HepG2 (cell line): ENCODE measurements around the gene THAP10. TPM values are rescaled to one million over a fixed set of nuclear protein-coding genes. Genes with fewer than 3 reads are reported as not detected.

ENCODE experiments used
- ATAC-seq: fragments of 200-7000 bp; cut with Tn5 transposase; 3 replicates; pipeline ENCODE4 v1.9.1; 2020; ENCODE audit warnings: mild to moderate bottlenecking, moderate library complexity
- BruUV-seq: library from RNA; stranded (reverse); fragments of 400-500 nt; replicated peaks from 2 replicates; lab custom pipeline; 2021; lab: Mats Ljungman, UMichigan
- CTCF ChIA-PET: fragments of 300-600 bp; formaldehyde crosslinking; extraction: SDS; loops from one replicate; lab custom pipeline; 2021; ENCODE audit warnings: low total read pairs, inconsistent platforms, low intra/inter-chr PET ratio; lab: Yijun Ruan, JAX
- POLR2A ChIA-PET: fragments of 350-600 bp; sonication (Branson Sonifier 250); formaldehyde crosslinking; loops from one replicate; lab custom pipeline; 2020; ENCODE audit warnings: antibody characterized with exemption, inconsistent platforms; lab: Yijun Ruan, JAX
- DNase-seq: peaks from one replicate; pipeline ENCODE4 v3.0.0-alpha.2; 2015; ENCODE audit warnings: low spot score
- FAIRE-seq: peaks from 3 replicates; lab custom pipeline; 2011; peaks lifted over from hg19 to GRCh38; lab: Jason Lieb, UNC
- H2AFZ ChIP-seq: one replicate; pipeline ENCODE4 v1.6.1; 2011; ENCODE audit warnings: low read length, inconsistent platforms
- H3K27ac ChIP-seq: fragments of 300-600 bp; 3 replicates; pipeline ENCODE4 v1.8.0; 2011; ENCODE audit warnings: mixed run types, mild to moderate bottlenecking, mixed read lengths, low read length, inconsistent platforms; ENCODE audit not compliant: insufficient read depth; ENCODE audit errors: extremely low read length
- H3K27me3 ChIP-seq, 2 experiments: fragments of 200-600 bp in 1 of 2; 2 replicates in 1 of 2; 3 replicates in 1 of 2; pipeline versions ENCODE4 v1.6.0 to v1.8.0; 2011; ENCODE audit warnings: low read length in 2 of 2, mild to moderate bottlenecking in 2 of 2, moderate library complexity in 2 of 2, inconsistent platforms in 1 of 2; ENCODE audit not compliant: insufficient read depth in 2 of 2, control insufficient read depth in 1 of 2
- H3K36me3 ChIP-seq, 2 experiments: fragments of 200-600 bp in 1 of 2; replicated peaks in 1 of 2; 2 replicates in 1 of 2; 3 replicates in 1 of 2; pipeline versions ENCODE4 v1.5.1 to v1.8.0; 2011; ENCODE audit warnings: low read length in 2 of 2, inconsistent platforms in 1 of 2; ENCODE audit not compliant: insufficient read depth in 2 of 2, control insufficient read depth in 1 of 2
- H3K4me1 ChIP-seq: 2 replicates; pipeline ENCODE4 v1.5.1; 2012; ENCODE audit warnings: low read length, inconsistent platforms; ENCODE audit not compliant: insufficient read depth
- H3K4me2 ChIP-seq: 2 replicates; pipeline ENCODE4 v1.6.0; 2011; ENCODE audit warnings: low read depth, low read length, inconsistent platforms
- H3K4me3 ChIP-seq, 3 experiments: fragments of 200-600 bp in 1 of 3; sonication (generic), shearing (Covaris generic) in 1 of 3; replicated peaks in 1 of 3; 2 replicates each; pipeline ENCODE4 v1.5.1; 2011 to 2016; ENCODE audit warnings: low read length in 3 of 3, inconsistent platforms in 2 of 3, low read depth in 2 of 3, mild to moderate bottlenecking in 2 of 3, control low read depth in 1 of 3, mixed read lengths in 1 of 3; ENCODE audit not compliant: insufficient read depth in 1 of 3
- H3K79me2 ChIP-seq: one replicate; pipeline ENCODE4 v1.6.1; 2011; ENCODE audit warnings: low read length, inconsistent platforms; ENCODE audit not compliant: insufficient read depth
- H3K9ac ChIP-seq: 2 replicates; pipeline ENCODE4 v1.6.0; 2011; ENCODE audit warnings: mild to moderate bottlenecking, low read depth, low read length, inconsistent platforms; ENCODE audit not compliant: insufficient read depth
- H3K9me3 ChIP-seq: 2 replicates; pipeline ENCODE4 v1.5.1; 2012; ENCODE audit warnings: mild to moderate bottlenecking, low read length
- H4K20me1 ChIP-seq: 2 replicates; pipeline ENCODE4 v1.6.0; 2011; ENCODE audit warnings: inconsistent platforms, mild to moderate bottlenecking, low read length, moderate library complexity; ENCODE audit not compliant: insufficient read depth
- FOXP1 ChIP-seq, 2 experiments: fragments of 450-650 bp in 1 of 2; IDR thresholded peaks; 2 replicates each; pipeline ENCODE4 v1.6.1; 2017 to 2018; ENCODE audit warnings: antibody characterized with exemption in 1 of 2
- HIVEP1 ChIP-seq: sonication (generic); formaldehyde crosslinking; IDR thresholded peaks from 2 replicates; pipeline ENCODE4 v1.4.0; 2020; ENCODE audit warnings: mild to moderate bottlenecking, missing genetic modification reagents
- HNF4G ChIP-seq, 2 experiments: sonication (generic) in 1 of 2; formaldehyde crosslinking in 1 of 2; IDR thresholded peaks; 2 replicates each; pipeline versions ENCODE4 v1.4.0 to v1.6.1; 2011 to 2020; ENCODE audit warnings: borderline replicate concordance in 2 of 2, low read depth in 2 of 2, mild to moderate bottlenecking in 2 of 2, low read length in 1 of 2, missing genetic modification reagents in 1 of 2, moderate library complexity in 1 of 2
- NBN ChIP-seq: fragments of 450-650 bp; conservative IDR thresholded peaks from 2 replicates; pipeline ENCODE4 v1.6.1; 2017
- POGK ChIP-seq: sonication (generic); formaldehyde crosslinking; conservative IDR thresholded peaks from 2 replicates; pipeline ENCODE4 v1.8.0; 2022; ENCODE audit warnings: mild to moderate bottlenecking, moderate library complexity, missing genetic modification reagents
- STAT5B ChIP-seq: sonication (generic); formaldehyde crosslinking; IDR thresholded peaks from 2 replicates; pipeline ENCODE4 v1.4.0; 2020; ENCODE audit warnings: missing genetic modification reagents
- ZFP36L2 ChIP-seq: sonication (generic); formaldehyde crosslinking; IDR thresholded peaks from 2 replicates; pipeline ENCODE4 v1.4.0; 2020; ENCODE audit warnings: missing genetic modification reagents
- ZKSCAN1 ChIP-seq: fragments of 150-350 bp; IDR thresholded peaks from 2 replicates; pipeline ENCODE4 v1.6.1; 2014; ENCODE audit warnings: low read length
- ZNF17 ChIP-seq: sonication (generic); formaldehyde crosslinking; IDR thresholded peaks from 2 replicates; pipeline ENCODE4 v1.5.0; 2020; ENCODE audit warnings: mild to moderate bottlenecking, missing genetic modification reagents
- ZNF251 ChIP-seq: sonication (generic); formaldehyde crosslinking; IDR thresholded peaks from 2 replicates; pipeline ENCODE4 v1.9.0; 2021; ENCODE audit warnings: mild to moderate bottlenecking, missing genetic modification reagents
- ZNF260 ChIP-seq: sonication (generic); formaldehyde crosslinking; IDR thresholded peaks from 2 replicates; pipeline ENCODE4 v1.4.0; 2020; ENCODE audit warnings: missing genetic modification reagents, low read depth, mild to moderate bottlenecking, borderline replicate concordance
- ZNF576 ChIP-seq: sonication (generic); formaldehyde crosslinking; IDR thresholded peaks from 2 replicates; pipeline ENCODE4 v1.4.0; 2020; ENCODE audit warnings: mild to moderate bottlenecking, missing genetic modification reagents
- ZNF770 ChIP-seq: sonication (generic); formaldehyde crosslinking; IDR thresholded peaks from 2 replicates; pipeline ENCODE4 v1.5.0; 2020; ENCODE audit warnings: mild to moderate bottlenecking, missing genetic modification reagents
- ZNF879 ChIP-seq: sonication (generic); formaldehyde crosslinking; IDR thresholded peaks from 2 replicates; pipeline ENCODE4 v1.8.1; 2023; ENCODE audit warnings: missing genetic modification reagents
- WGBS: methylation state at CpG from one replicate; pipeline ENCODE4 v1.1.6; 2017; ENCODE audit warnings: low lambda C conversion rate; 5-methylcytosine and 5-hydroxymethylcytosine counted together
- in situ Hi-C: cut with HindIII; loops from 2 replicates; pipeline ENCODE4 v1.10.0; 2017; ENCODE audit warnings: low pct_unique_long_range_greater_than_20kb; ENCODE audit not compliant: extremely low pct_ligation_motif_present
- intact Hi-C: fragments of 100-400 bp; cut with micrococcal nuclease; formaldehyde crosslinking; loops from one replicate; pipeline ENCODE4 v1.10.0; 2022; ENCODE audit not compliant: unreplicated experiment
- polyA plus RNA-seq, 8 experiments: library from polyadenylated mRNA; depleted of rRNA in 3 of 8; stranded (reverse) in 7 of 8; unstranded in 1 of 8; fragments of >200 nt; fragmentation: Illumina TruSeq in 4 of 8; extraction: Trizol in 4 of 8; gene quantifications; 2 replicates each; pipeline versions ENCODE4 v1.2.1 to v1.2.3, GENCODE V29; 2011 to 2016; ENCODE audit warnings: low read depth in 4 of 8, missing spikeins in 1 of 8, mixed read lengths in 1 of 8; ENCODE audit not compliant: insufficient read depth in 1 of 8
- total RNA-seq, 5 experiments: library from RNA; depleted of rRNA; stranded (reverse); fragments of >200 nt; fragmentation: Illumina TruSeq; extraction: Trizol; gene quantifications; 2 replicates each; pipeline ENCODE4 v1.2.3, GENCODE V29; 2016; ENCODE audit warnings: low read depth in 1 of 5
- TF ChIP-seq, protein P1 (sequence below): sonication (generic); formaldehyde crosslinking; IDR thresholded peaks from 2 replicates; pipeline ENCODE4 v1.8.0; 2022; ENCODE audit warnings: mild to moderate bottlenecking, missing genetic modification reagents, moderate library complexity

THAP10 gene
- total and polyA plus RNA-seq, 2 of the 13 experiments (the other 11 are each of a cell fraction or from before 2014, with no cell fraction given): 0.64 to 0.69 TPM

DNA sequence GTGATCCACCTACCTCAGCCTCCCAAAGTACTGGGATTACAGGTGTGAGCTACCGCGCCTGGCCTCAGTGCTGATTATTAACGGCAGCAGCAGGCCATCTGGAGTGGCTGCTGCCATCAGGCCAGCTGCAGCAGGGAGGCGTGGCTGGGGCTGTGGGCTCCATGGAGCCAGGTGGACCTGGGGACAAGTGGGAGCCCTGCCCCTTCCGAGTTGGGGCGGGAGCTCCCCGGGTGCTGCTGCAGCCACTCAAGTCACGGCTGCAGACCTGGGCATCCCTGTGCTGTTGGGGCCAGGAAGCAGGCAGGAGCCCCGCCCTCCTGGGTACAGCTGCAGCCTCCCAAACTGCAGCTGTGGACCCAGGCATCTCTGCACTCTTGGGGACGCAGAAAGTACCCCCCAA lies 24.3 kb upstream of the THAP10 start:
- ChIA-PET POLR2A (no interaction called here), CTCF (no interaction called here)
- no peaks in the 10 kb centered on the region for H3K79me2 ChIP-seq

DNA sequence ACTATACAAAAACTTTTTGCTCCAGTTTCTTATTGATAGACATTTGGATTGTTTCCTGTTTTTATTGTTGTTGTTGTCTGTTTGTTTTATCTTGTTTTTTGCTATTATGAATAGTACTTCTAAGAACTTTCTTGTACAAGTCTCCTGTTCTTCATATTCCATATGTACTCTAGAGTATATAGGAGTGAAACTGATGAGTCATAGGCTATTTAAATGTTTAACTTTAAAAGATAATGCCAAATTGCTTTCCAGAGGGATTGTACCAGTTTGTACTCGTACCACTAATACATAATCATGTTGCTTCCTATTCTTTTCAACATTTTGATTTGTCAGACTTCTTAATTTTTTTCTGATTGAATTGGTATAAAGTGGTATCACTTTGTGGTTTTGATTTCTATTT lies 20.0 kb upstream of the THAP10 start:
- no peaks in the 10 kb centered on the region for H4K20me1 ChIP-seq
- FAIRE-seq: no peak
- H3K9ac ChIP-seq: no peak overlapping the region
- no peak overlapping the region for H2AFZ ChIP-seq
- ChIA-PET POLR2A (no interaction called here), CTCF (no interaction called here)
- BruUV-seq: no TSS peak
- no peak overlapping the region for H3K4me3 ChIP-seq
- H3K9me3 ChIP-seq: peaks cover 20% of the 10 kb centered on the region
- no peaks in the 10 kb centered on the region for H3K4me1 ChIP-seq
- H3K79me2 ChIP-seq: no peaks in the 10 kb centered on the region
- H3K4me2 ChIP-seq: no peak overlapping the region
- DNase-seq: no peak
- no peaks in the 10 kb centered on the region for H3K36me3 ChIP-seq
- no peak for ATAC-seq
- H3K27ac ChIP-seq: no peak overlapping the region
- WGBS: 25% methylated on average over 1 of the region's 1 CpG
- intact Hi-C loops: no loop called here
- in situ Hi-C loops: no loop called here
- no peaks in the 10 kb centered on the region for H3K27me3 ChIP-seq
- TF ChIP-seq HIVEP1 (CRISPR knock-in tag) (no peak), NBN (no peak), HNF4G (IDR thresholded peaks at IDR 0.05; ENCODE audit: borderline replicate concordance, low read depth, low read length) (no peak), HNF4G (CRISPR knock-in tag; IDR thresholded peaks at IDR 0.05; ENCODE audit: borderline replicate concordance, low read depth) (no peak), ZNF17 (CRISPR knock-in tag) (no peak), ZKSCAN1 (no peak), POGK (CRISPR knock-in tag) (no peak), ZFP36L2 (CRISPR knock-in tag) (no peak), ZNF879 (CRISPR knock-in tag) (no peak), ZNF770 (no peak), ZNF260 (no peak), FOXP1 (IDR thresholded peaks at IDR 0.05) (no peak), FOXP1 (CRISPR knock-in tag; IDR thresholded peaks at IDR 0.05) (no peak), STAT5B (CRISPR knock-in tag) (no peak)
- TF ChIP-seq, protein P1, sequence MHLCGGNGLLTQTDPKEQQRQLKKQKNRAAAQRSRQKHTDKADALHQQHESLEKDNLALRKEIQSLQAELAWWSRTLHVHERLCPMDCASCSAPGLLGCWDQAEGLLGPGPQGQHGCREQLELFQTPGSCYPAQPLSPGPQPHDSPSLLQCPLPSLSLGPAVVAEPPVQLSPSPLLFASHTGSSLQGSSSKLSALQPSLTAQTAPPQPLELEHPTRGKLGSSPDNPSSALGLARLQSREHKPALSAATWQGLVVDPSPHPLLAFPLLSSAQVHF (CRISPR knock-in tag): no peak

More for the DNA sequence above, 24.3 kb upstream of the THAP10 start:
- Histone ChIP-seq H3K4me2 (no peak overlapping the region), H4K20me1 (no peaks in the 10 kb centered on the region), H2AFZ (no peak overlapping the region), H3K9ac (no peak overlapping the region), H3K4me3 (no peak overlapping the region), H3K36me3 (no peaks in the 10 kb centered on the region), H3K27ac (no peak overlapping the region), H3K27me3 (no peaks in the 10 kb centered on the region), H3K9me3 (no peaks in the 10 kb centered on the region), H3K4me1 (no peaks in the 10 kb centered on the region)
- in situ Hi-C loops: no loop called here
- WGBS: no CpG with 5 or more reads among the region's 10 CpGs
- no TSS peak for BruUV-seq
- DNase-seq: no peak
- no peak for ATAC-seq
- intact Hi-C loops: no loop called here
- FAIRE-seq: no peak
- TF ChIP-seq ZNF251 (CRISPR knock-in tag): no peak
- no peak for TF ChIP-seq ZNF576 (CRISPR knock-in tag)
